Calu3 (cell line): ENCODE results near the gene TOP3B. TPM values are rescaled to one million over a fixed set of nuclear protein-coding genes. Genes with fewer than 3 reads are reported as not detected.
A peak's percentile ranks its signal among the peaks of the same experiment; 100 is the strongest.

Experiments used
- BruUV-seq: library from RNA; stranded (reverse); fragments of 400-500 nt; replicated peaks from 2 replicates; lab custom pipeline; 2021; lab: Mats Ljungman, UMichigan
- CTCF ChIA-PET: fragments of 300-600 bp; sonication (Branson Sonifier 250); formaldehyde crosslinking; loops from one replicate; lab custom pipeline; 2022; ENCODE audit warnings: antibody characterized with exemption; lab: Charles Lee
- DNase-seq: peaks from one replicate; pipeline ENCODE4 v3.0.0; 2022
- H3K27ac Mint-ChIP-seq: one replicate; pipeline ENCODE4 v1.8.0; 2022; ENCODE audit warnings: mixed read lengths; ENCODE audit not compliant: unreplicated experiment
- H3K27me3 Mint-ChIP-seq: one replicate; pipeline ENCODE4 v1.8.0; 2022; ENCODE audit warnings: mixed read lengths; ENCODE audit not compliant: unreplicated experiment
- H3K36me3 Mint-ChIP-seq: one replicate; pipeline ENCODE4 v1.8.0; 2022; ENCODE audit warnings: mild to moderate bottlenecking, moderate library complexity, mixed read lengths; ENCODE audit not compliant: insufficient read depth, unreplicated experiment
- H3K4me1 Mint-ChIP-seq: one replicate; pipeline ENCODE4 v1.8.0; 2022; ENCODE audit warnings: mild to moderate bottlenecking, low read depth, mixed read lengths; ENCODE audit not compliant: unreplicated experiment
- H3K4me3 Mint-ChIP-seq: one replicate; pipeline ENCODE4 v1.8.0; 2022; ENCODE audit warnings: mild to moderate bottlenecking, low read depth, moderate library complexity, mixed read lengths; ENCODE audit not compliant: unreplicated experiment
- H3K9me3 Mint-ChIP-seq: one replicate; pipeline ENCODE4 v1.8.0; 2022; ENCODE audit warnings: low read depth, mixed read lengths; ENCODE audit not compliant: unreplicated experiment
- intact Hi-C: fragments of 100-400 bp; cut with micrococcal nuclease; formaldehyde crosslinking; loops from one replicate; pipeline ENCODE4 v1.10.0; 2022; ENCODE audit not compliant: unreplicated experiment
- total RNA-seq: library from RNA; stranded (reverse); gene quantifications from 2 replicates; pipeline ENCODE4 v1.2.3, GENCODE V29; 2022
- TF ChIP-seq, protein P1 (sequence below): fragments of 200-600 bp; IDR thresholded peaks from one replicate; pipeline ENCODE4 v1.8.0; 2022; ENCODE audit warnings: antibody characterized with exemption; ENCODE audit not compliant: unreplicated experiment

TOP3B gene
- total RNA-seq, 1 experiment from 2014 or later: 45.1 TPM

DNA sequence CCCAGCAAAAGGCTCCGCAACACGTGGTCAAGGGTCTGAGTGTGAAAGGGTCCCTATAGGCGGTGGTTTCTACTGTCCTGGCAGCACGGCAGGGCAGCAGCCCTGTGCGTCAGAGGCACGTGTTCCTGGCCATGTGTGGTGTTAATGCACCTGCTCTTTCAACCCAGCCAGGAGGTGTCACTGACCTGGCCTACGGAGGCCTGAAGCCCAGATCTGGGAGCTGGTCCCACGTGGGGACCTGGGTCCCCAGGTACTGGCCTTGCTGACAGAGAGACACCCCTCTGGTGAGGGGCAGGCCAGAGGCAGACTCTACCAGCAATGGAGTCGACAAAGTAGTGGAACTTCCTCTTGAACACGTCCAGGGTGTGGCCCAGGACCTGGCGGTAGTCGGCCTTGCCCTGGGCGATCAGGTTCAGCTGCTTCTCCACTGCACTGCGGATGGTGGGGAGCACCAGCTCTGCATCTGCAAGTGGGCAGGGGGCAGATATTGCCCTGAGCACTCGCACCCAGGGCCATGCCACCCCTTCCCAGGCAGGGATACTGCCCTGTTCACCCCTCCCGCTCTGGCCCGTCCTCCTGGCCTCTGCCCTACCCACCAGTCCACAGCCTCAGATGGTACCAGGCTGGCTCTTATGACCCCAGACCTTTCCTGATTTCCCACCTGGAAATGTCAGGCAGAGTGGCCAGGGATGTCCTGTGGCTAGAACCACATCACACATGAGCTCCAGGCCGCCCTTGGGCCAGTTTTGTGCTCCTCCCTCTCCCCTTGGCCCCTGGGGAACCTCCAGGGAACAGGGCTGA is 23.1 kb downstream of the TOP3B start:
- CTCF ChIA-PET: no interaction called here
- TF ChIP-seq, protein P1, sequence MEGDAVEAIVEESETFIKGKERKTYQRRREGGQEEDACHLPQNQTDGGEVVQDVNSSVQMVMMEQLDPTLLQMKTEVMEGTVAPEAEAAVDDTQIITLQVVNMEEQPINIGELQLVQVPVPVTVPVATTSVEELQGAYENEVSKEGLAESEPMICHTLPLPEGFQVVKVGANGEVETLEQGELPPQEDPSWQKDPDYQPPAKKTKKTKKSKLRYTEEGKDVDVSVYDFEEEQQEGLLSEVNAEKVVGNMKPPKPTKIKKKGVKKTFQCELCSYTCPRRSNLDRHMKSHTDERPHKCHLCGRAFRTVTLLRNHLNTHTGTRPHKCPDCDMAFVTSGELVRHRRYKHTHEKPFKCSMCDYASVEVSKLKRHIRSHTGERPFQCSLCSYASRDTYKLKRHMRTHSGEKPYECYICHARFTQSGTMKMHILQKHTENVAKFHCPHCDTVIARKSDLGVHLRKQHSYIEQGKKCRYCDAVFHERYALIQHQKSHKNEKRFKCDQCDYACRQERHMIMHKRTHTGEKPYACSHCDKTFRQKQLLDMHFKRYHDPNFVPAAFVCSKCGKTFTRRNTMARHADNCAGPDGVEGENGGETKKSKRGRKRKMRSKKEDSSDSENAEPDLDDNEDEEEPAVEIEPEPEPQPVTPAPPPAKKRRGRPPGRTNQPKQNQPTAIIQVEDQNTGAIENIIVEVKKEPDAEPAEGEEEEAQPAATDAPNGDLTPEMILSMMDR: no peak
- BruUV-seq: no TSS peak
- Mint-ChIP-seq H3K36me3 (peaks cover 38% of the 10 kb centered on the region), H3K4me1 (peaks cover 9% of the 10 kb centered on the region), H3K4me3 (no peak overlapping the region), H3K9me3 (no peaks in the 10 kb centered on the region), H3K27me3 (no peaks in the 10 kb centered on the region), H3K27ac (no peak overlapping the region)
- DNase-seq: no peak
- intact Hi-C loops: no loop called here

DNA sequence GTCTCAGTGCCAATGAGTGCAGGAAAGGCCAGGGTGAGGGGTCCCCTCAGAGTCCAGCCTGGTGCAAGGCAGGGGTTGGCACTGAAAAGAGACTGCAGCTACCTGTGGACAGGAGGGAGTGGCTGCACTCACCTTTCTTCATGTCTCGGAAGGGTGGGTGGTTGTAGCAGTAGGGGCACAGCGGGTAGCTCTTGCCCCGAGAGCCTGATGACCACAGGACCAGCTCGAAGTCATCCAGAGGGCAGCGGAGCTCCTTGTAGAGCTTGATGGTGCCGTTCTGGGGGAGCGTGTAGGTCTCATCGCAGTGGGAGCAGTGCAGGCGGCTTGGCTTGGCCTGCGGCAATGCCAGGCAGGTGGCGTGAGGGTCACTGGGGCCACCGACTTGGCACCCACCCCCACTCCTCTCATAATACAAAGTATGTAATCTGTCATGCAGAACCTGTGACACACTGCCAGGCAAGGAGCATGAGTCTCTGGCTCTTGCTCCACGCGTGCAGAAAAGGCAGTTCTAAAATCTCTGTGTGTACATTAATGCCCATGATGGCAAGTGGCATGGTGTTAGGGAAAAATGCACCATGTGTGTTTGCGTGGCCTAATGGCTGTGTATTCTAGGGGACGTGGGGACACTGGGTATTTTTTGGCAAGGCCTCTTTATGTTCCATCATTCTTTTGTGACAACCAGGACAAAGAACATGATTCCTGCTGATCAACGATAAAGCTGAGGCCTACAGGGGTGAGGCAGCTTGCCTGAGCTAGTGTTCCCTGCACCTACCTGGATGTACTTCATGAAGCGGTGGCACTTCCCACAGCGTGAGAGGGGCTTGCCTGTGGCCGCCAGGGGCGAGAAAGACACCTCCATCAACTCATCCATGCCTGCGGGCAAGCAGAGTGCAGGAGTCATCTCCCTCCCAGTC is 24.0 kb downstream of the TOP3B start:
- intact Hi-C loops: no loop called here
- Mint-ChIP-seq H3K36me3 (peaks cover 36% of the 10 kb centered on the region), H3K27me3 (no peaks in the 10 kb centered on the region), H3K4me1 (peaks cover 9% of the 10 kb centered on the region), H3K4me3 (no peak overlapping the region), H3K27ac (no peak overlapping the region), H3K9me3 (no peaks in the 10 kb centered on the region)
- CTCF ChIA-PET: no interaction called here
- BruUV-seq: no TSS peak
- TF ChIP-seq, protein P1: no peak
- DNase-seq: no peak

DNA sequence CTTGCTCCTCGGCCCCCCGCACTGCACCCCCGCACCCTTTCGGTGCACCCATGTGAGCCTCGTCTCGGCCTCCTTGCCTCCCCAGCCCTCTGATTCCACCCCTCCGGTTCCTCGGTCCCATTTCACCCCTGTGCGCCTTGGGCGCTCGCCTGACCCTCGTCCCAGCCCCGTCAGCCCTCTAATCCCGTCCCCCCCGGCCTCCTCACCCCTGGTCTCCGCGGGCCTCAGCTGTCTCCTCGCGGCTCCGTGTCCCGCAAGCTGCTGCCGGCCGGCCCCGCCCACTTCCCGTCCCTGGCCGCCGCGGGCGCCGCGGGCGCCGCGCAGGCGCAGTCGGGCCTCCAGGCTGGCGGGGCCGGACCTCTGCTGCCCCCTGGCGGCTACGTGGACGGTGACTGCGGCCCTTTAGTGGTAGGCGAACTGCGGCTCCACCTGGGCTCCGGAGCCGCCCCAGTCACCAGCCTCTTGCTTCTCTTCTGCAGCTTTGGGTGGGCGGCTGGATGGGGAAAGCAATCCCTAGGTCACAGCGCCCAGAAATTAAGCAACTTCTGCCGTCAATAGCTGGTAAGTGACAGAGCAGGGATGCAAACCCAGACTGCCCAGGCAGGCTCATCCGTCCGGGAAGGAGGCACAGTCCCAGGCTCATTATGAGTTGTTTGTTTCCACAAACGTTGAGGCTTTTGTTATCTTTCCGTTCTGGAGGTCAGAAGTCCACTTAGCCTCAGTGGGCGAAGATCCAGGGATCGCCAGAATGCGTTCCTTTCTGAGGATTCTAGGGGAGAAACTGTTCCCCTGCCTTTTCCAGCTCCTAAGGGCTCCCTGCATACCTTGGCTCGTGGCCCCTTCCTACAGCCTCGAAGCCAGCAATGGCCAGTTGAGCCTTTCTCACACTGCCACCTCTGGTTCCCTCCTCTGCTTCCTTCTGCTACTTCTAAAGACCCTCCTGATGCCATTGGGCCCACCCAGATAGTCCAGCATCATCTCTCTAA is 29.7 kb downstream of the TOP3B start, which contains the start of gene PPM1F:
PPM1F (minus strand) TSS at position 263 of the 986 bp plus-strand sequence. CDS start 6,800 bp downstream, outside the sequence.
- intact Hi-C loops: loop anchor here (2.0 kb wide), 1 partner anchor 240 kb away; no protein-coding TSS in a partner anchor
- Mint-ChIP-seq H3K4me3 (peak within 1 kb of the TSS; percentile 82), H3K9me3 (no peaks in the 10 kb centered on the region), H3K36me3 (peaks cover 17% of the 10 kb centered on the region), H3K27ac (peak within 1 kb of the TSS; percentile 56), H3K4me1 (peaks cover 2% of the 10 kb centered on the region), H3K27me3 (no peaks in the 10 kb centered on the region)
- no TSS peak for BruUV-seq
- CTCF ChIA-PET: interaction anchor here (0.6 to 2.5 kb wide), 9 partner anchors 9 to 246 kb away, joined by 3 to 19 read pairs (median 3); partner anchors contain the start of gene YPEL1
- DNase-seq: peak; percentile 93
- TF ChIP-seq, protein P1: peak; percentile 88
